SU-DHL-6 (cell line): Measurements from ENCODE around the gene ARHGAP29.
"Not testable (repeated sequence)": the region's sequence is repeated elsewhere in the genome, so short reads cannot be mapped to it uniquely, and the experiment has no call there.

Experiments used
- H2AFZ ChIP-seq: fragments of 200-600 bp; sonication (generic); 2 replicates; pipeline ENCODE4 v1.6.1; 2014; ENCODE audit warnings: low read depth, mild to moderate bottlenecking, moderate library complexity, mixed read lengths, antibody characterized with exemption, low read length; ENCODE audit not compliant: severe bottlenecking
- H3F3A ChIP-seq: fragments of 200-600 bp; shearing (Covaris generic); 2 replicates; pipeline ENCODE4 v1.6.0; 2016; ENCODE audit warnings: antibody characterized with exemption, mild to moderate bottlenecking; ENCODE audit not compliant: insufficient read depth
- H3K27ac ChIP-seq: fragments of 200-600 bp; sonication (generic); 2 replicates; pipeline ENCODE4 v1.5.1; 2016; ENCODE audit warnings: low read depth, mild to moderate bottlenecking, low read length, moderate library complexity, mixed read lengths
- H3K27me3 ChIP-seq: fragments of 200-600 bp; sonication (generic), shearing (Covaris generic); 2 replicates; pipeline ENCODE4 v1.6.0; 2014; ENCODE audit warnings: mild to moderate bottlenecking, low read length
- H3K36me3 ChIP-seq: fragments of 200-600 bp; sonication (generic); 2 replicates; pipeline ENCODE4 v1.6.1; 2014; ENCODE audit warnings: mild to moderate bottlenecking, low read length, mixed read lengths
- H3K4me2 ChIP-seq: fragments of 300-600, 200-600 bp; shearing (Covaris generic), sonication (generic); 2 replicates; pipeline ENCODE4 v1.6.0; 2014; ENCODE audit warnings: low read length, low read depth, mild to moderate bottlenecking; ENCODE audit not compliant: poor library complexity, severe bottlenecking
- H3K4me3 ChIP-seq: fragments of 200-600 bp; sonication (generic); 2 replicates; pipeline ENCODE4 v1.5.1; 2014; ENCODE audit warnings: antibody characterized with exemption, low read length, mild to moderate bottlenecking, mixed read lengths; ENCODE audit not compliant: insufficient read depth, poor library complexity, severe bottlenecking
- H3K79me2 ChIP-seq: fragments of 200-600 bp; sonication (generic); 2 replicates; pipeline ENCODE4 v1.6.1; 2014; ENCODE audit warnings: mild to moderate bottlenecking, low read length, moderate library complexity; ENCODE audit not compliant: insufficient read depth
- H3K9ac ChIP-seq: fragments of 200-600 bp; sonication (generic); 2 replicates; pipeline ENCODE4 v1.7.0; 2014; ENCODE audit warnings: mild to moderate bottlenecking, low read length
- H3K9me2 ChIP-seq: fragments of 200-600 bp; sonication (generic); replicated peaks from 2 replicates; pipeline ENCODE4 v1.6.1; 2014; ENCODE audit warnings: low read length; ENCODE audit not compliant: insufficient read depth
- H3K9me3 ChIP-seq: fragments of 200-600 bp; sonication (generic); 2 replicates; pipeline ENCODE4 v1.6.1; 2014; ENCODE audit warnings: low read length, mixed read lengths; ENCODE audit not compliant: insufficient read depth
- H4K20me1 ChIP-seq: fragments of 200-600 bp; sonication (generic); 2 replicates; pipeline ENCODE4 v1.6.1; 2014; ENCODE audit warnings: low read depth, mild to moderate bottlenecking, antibody characterized with exemption, low read length, moderate library complexity, mixed read lengths
- EZH2phosphoT487 ChIP-seq: fragments of 200-600 bp; sonication (generic), shearing (Covaris generic); conservative IDR thresholded peaks from 2 replicates; pipeline ENCODE4 v1.6.1; 2018; ENCODE audit warnings: mild to moderate bottlenecking, antibody characterized with exemption, low read length, moderate library complexity, mixed read lengths
- TF ChIP-seq, protein P1 (sequence below): fragments of 200-600 bp; sonication (generic); IDR thresholded peaks from one replicate; pipeline ENCODE4 v1.5.1; 2017; ENCODE audit warnings: antibody characterized with exemption, mild to moderate bottlenecking, low read length, moderate library complexity; ENCODE audit not compliant: insufficient read depth, poor library complexity, severe bottlenecking

The ARHGAP29 gene

DNA sequence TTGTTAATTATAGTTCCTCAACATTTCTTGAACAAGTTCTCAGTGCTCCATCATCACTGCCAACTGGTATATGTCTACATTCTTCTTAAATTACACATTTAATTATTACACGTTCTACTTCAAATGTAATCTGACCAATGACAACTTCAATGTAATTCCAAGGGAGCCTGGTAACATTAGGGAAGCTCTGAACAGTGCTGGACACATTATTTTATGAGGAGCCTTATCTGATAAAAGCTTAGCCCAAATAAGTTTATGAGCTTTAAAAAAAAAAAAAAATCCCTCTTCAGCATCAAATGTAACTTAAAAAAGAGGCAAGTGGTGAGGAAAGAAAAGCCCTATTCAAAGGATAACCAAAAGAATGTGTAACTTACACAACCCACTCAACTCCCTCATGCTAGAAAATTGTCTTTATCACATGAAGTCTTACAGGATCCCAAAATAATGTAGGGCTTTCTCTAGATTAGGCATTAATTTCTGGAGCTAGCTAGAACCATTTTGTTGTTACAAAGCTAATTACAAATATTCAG, 81.2 kb downstream of the ARHGAP29 start:
- no peaks in the 10 kb centered on the region for H3K36me3 ChIP-seq
- no peaks in the 10 kb centered on the region for H3K9me3 ChIP-seq
- no peaks in the 10 kb centered on the region for H4K20me1 ChIP-seq
- H3K4me3 ChIP-seq = no peak overlapping the region
- no peaks in the 10 kb centered on the region for H3K27me3 ChIP-seq
- H2AFZ ChIP-seq = no peak overlapping the region
- H3K4me2 ChIP-seq = no peak overlapping the region
- no peak for TF ChIP-seq EZH2phosphoT487
- TF ChIP-seq, protein P1, sequence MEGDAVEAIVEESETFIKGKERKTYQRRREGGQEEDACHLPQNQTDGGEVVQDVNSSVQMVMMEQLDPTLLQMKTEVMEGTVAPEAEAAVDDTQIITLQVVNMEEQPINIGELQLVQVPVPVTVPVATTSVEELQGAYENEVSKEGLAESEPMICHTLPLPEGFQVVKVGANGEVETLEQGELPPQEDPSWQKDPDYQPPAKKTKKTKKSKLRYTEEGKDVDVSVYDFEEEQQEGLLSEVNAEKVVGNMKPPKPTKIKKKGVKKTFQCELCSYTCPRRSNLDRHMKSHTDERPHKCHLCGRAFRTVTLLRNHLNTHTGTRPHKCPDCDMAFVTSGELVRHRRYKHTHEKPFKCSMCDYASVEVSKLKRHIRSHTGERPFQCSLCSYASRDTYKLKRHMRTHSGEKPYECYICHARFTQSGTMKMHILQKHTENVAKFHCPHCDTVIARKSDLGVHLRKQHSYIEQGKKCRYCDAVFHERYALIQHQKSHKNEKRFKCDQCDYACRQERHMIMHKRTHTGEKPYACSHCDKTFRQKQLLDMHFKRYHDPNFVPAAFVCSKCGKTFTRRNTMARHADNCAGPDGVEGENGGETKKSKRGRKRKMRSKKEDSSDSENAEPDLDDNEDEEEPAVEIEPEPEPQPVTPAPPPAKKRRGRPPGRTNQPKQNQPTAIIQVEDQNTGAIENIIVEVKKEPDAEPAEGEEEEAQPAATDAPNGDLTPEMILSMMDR = no peak
- H3F3A ChIP-seq = no peaks in the 10 kb centered on the region
- H3K27ac ChIP-seq = no peak overlapping the region
- no peaks in the 10 kb centered on the region for H3K9me2 ChIP-seq
- H3K79me2 ChIP-seq = no peaks in the 10 kb centered on the region
- H3K9ac ChIP-seq = no peak overlapping the region

DNA sequence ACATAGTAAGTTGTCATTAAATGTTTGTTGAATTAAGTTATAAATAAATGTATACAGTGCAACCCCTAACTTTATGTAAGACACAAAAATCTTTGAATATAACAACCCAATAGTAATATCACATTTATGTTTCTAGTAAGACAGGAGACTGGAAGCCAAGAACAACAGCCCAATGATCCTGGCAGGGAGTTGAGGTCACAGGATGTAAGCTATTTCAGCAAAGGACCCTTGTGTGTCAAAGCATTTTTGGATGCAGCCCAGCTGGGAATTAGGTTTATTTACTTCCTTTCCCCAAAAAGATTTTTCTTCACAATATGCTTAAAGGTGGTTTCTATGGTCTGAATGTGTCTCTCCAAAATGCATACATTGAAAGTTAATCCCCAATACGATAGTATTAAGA, 82.4 kb downstream of the ARHGAP29 start:
- no peaks in the 10 kb centered on the region for H4K20me1 ChIP-seq
- no peaks in the 10 kb centered on the region for H3K79me2 ChIP-seq
- H3K27me3 ChIP-seq = no peaks in the 10 kb centered on the region
- H3K9me3 ChIP-seq = no peaks in the 10 kb centered on the region
- H3K4me2 ChIP-seq = no peak overlapping the region
- no peaks in the 10 kb centered on the region for H3K9me2 ChIP-seq
- H3F3A ChIP-seq = no peaks in the 10 kb centered on the region
- TF ChIP-seq, protein P1 = no peak
- TF ChIP-seq EZH2phosphoT487 = no peak
- H3K4me3 ChIP-seq = no peak overlapping the region
- no peaks in the 10 kb centered on the region for H3K36me3 ChIP-seq
- H3K27ac ChIP-seq = no peak overlapping the region
- H2AFZ ChIP-seq = no peak overlapping the region
- no peak overlapping the region for H3K9ac ChIP-seq

DNA sequence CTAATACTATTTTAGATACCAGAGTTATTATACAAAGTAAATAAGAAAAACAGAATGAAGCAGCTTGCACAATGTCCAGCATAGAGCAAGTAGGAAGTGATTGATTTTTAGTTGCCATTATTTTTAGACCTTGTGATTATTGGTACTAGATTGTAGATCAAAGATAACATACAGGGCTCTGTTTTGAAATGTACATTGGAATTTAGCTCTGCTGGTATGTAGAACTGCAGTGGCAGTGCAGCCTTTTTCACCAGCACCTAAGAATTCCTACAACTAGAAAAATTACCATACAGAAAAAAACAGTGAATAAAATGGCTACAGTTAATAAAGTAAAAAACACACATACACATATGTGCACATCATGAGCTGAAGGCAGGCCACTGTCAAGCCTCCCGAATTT, 84.3 kb downstream of the ARHGAP29 start:
- no peaks in the 10 kb centered on the region for H3F3A ChIP-seq
- H3K36me3 ChIP-seq = no peaks in the 10 kb centered on the region
- H3K4me3 ChIP-seq = no peak overlapping the region
- no peak overlapping the region for H3K4me2 ChIP-seq
- H3K79me2 ChIP-seq = no peaks in the 10 kb centered on the region
- no peaks in the 10 kb centered on the region for H3K27me3 ChIP-seq
- TF ChIP-seq, protein P1 = no peak
- no peak for TF ChIP-seq EZH2phosphoT487
- H3K9ac ChIP-seq = no peak overlapping the region
- H3K9me3 ChIP-seq = no peaks in the 10 kb centered on the region
- H2AFZ ChIP-seq = no peak overlapping the region
- H3K9me2 ChIP-seq = no peaks in the 10 kb centered on the region
- H3K27ac ChIP-seq = no peak overlapping the region
- no peaks in the 10 kb centered on the region for H4K20me1 ChIP-seq

DNA sequence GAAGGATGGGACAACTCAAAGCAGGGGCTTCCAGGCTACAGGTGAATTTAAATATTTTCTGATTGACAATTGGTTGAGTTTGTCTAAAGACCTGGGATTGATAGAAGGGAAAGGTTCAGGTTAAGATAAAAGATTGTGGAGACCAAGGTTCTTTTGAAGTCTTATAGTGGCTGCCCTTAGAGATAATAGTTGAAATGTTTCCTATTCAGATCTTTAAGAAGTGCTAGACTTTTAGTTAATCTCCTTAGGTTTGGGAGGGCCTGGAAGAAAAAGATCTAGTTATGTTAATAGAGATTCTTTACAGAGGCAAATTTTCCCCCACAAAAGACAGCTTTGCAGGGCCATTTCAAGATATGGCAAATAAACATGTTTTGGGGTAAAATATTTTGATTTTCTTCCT, 88.2 kb downstream of the ARHGAP29 start:
- not testable (repeated sequence) for H3K9me3 ChIP-seq, H3K27ac ChIP-seq, H3F3A ChIP-seq

More for the DNA sequence above, 88.2 kb downstream of the ARHGAP29 start:
- not testable (repeated sequence) for H3K9me2 ChIP-seq, H3K9ac ChIP-seq, H3K4me2 ChIP-seq, H4K20me1 ChIP-seq, H2AFZ ChIP-seq, H3K27me3 ChIP-seq, H3K4me3 ChIP-seq, H3K79me2 ChIP-seq, H3K36me3 ChIP-seq
